GM10248 (cell line): Measurements from ENCODE around the gene CEP85L.

Experiments used
- CTCF ChIA-PET: fragments of 300-600 bp; sonication (Branson Sonifier 250); formaldehyde crosslinking; extraction: SDS; loops from one replicate; lab custom pipeline; 2021; ENCODE audit warnings: antibody characterized with exemption; lab: Yijun Ruan, JAX
- POLR2A ChIA-PET: fragments of 350-650 bp; sonication (Branson Sonifier 250); formaldehyde crosslinking; extraction: SDS; loops from one replicate; lab custom pipeline; 2020; ENCODE audit warnings: antibody characterized with exemption; lab: Yijun Ruan, JAX
- DNase-seq: peaks from one replicate; pipeline ENCODE4 v3.0.0; 2012; ENCODE audit errors: extremely low spot score
- TF ChIP-seq, protein P1 (sequence below): IDR thresholded peaks from 2 replicates; pipeline ENCODE4 v1.5.1; 2012; ENCODE audit warnings: mild to moderate bottlenecking, low read depth; ENCODE audit errors: extremely low read depth, missing control alignments, control extremely low read depth

CEP85L gene

DNA sequence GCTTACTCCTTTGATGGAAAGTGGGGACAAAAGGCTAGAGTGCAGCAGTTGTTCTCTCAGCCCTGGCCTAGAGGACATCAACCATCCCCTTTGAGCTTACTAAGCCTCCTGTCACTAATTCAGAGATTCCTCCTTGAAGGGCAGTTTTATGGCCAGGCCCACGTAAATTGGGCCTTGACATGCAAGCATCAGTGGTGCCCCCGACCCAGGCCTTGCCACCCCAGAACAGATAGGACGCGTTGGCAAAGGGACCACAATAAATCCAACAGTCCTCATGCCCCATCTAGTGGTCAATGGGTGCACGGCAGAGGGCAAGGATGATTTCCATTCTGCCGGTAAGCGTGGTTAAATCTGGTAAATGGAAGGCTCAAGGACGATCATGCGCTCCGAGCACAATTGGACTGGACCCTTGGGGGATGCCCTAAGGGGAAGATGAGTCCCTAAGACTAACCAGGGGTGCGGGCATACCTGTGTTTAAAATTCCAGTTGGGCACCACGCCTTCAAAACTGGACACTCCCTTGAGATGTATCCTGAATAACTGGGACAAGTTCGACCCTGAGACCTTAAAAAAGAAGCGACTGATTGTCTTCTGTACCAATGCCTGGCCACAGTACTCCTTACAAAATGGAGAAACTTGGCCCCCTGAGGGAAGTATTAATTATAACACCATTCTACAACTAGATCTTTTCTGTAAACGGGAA lies 32.6 kb downstream of the CEP85L start:
- POLR2A ChIA-PET, result no interaction called here
- TF ChIP-seq, protein P1, sequence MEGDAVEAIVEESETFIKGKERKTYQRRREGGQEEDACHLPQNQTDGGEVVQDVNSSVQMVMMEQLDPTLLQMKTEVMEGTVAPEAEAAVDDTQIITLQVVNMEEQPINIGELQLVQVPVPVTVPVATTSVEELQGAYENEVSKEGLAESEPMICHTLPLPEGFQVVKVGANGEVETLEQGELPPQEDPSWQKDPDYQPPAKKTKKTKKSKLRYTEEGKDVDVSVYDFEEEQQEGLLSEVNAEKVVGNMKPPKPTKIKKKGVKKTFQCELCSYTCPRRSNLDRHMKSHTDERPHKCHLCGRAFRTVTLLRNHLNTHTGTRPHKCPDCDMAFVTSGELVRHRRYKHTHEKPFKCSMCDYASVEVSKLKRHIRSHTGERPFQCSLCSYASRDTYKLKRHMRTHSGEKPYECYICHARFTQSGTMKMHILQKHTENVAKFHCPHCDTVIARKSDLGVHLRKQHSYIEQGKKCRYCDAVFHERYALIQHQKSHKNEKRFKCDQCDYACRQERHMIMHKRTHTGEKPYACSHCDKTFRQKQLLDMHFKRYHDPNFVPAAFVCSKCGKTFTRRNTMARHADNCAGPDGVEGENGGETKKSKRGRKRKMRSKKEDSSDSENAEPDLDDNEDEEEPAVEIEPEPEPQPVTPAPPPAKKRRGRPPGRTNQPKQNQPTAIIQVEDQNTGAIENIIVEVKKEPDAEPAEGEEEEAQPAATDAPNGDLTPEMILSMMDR, result peak; percentile 89
- DNase-seq, result peak; percentile 49
- CTCF ChIA-PET, result interaction anchor here (0.7 to 1.0 kb wide), 5 partner anchors 12 to 58 kb away, joined by 3 to 6 read pairs (median 4); no protein-coding TSS in a partner anchor

DNA sequence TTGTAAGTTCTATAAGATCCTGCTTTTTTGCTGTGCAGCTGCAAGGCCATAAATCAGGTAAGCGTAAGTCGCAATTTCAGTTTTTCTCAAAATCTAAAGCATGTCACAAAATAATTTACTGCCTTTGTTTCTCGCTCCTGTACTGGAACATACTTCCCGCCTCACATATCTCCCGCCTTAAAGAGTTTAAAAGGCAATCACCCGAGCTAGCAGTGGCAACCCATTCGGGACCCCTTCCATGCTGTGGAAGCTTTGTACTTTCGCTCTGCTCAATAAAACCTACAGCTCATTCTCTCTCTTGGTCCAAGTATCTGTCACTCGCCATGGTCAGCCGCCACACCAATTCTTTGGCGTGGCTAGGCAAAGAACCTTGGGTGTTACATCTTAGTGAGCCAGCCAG lies 34.0 kb downstream of the CEP85L start:
- ChIA-PET CTCF (interaction anchor here (0.8 to 1.3 kb wide), 8 partner anchors 9 to 332 kb away, joined by 3 to 11 read pairs (median 3); no protein-coding TSS in a partner anchor), POLR2A (no interaction called here)
- TF ChIP-seq, protein P1, result no peak
- DNase-seq, result no peak

DNA sequence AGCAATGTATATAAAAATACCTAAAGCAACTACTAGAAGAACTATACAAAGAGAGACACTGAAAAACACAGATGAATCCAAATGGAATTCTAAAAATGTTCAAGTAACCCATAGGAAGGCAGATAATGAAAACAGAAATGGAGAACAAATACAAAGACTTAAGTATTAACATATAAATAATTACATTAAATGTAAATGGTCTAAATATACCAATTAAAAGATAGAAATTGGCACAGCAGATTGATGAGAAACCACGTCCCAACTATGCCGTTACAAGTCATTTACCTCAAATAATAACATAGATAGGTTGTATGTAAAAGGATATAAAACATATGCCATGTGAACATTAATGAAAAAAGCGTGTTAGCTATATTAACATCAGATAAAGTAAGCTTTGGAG lies 40.1 kb downstream of the CEP85L start:
- DNase-seq, result no peak
- ChIA-PET CTCF (no interaction called here), POLR2A (no interaction called here)
- TF ChIP-seq, protein P1, result no peak

DNA sequence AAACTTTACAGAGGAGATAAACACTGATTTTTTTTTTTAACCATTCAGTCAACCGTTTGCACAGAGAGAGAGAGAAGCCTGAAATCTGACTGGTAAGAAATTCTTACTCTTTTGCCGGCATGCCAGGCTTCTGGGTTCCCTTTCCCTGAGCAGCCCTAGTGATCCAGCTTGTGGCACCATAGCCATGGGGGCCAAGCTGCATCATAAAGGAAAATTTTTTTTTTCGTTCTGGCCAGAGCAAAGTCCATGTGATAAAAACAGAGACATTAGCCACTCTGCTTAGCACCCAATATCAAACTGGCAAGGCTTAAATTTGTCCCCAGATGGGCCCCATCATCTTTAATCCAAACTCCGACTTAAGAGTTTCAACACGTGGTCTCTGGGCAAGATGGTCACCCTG lies 44.5 kb downstream of the CEP85L start:
- POLR2A ChIA-PET, result no interaction called here
- CTCF ChIA-PET, result interaction anchor here (0.8 to 1.8 kb wide), 9 partner anchors 9 to 290 kb away, joined by 3 to 6 read pairs (median 4); no protein-coding TSS in a partner anchor
- TF ChIP-seq, protein P1, result no peak
- no peak for DNase-seq

DNA sequence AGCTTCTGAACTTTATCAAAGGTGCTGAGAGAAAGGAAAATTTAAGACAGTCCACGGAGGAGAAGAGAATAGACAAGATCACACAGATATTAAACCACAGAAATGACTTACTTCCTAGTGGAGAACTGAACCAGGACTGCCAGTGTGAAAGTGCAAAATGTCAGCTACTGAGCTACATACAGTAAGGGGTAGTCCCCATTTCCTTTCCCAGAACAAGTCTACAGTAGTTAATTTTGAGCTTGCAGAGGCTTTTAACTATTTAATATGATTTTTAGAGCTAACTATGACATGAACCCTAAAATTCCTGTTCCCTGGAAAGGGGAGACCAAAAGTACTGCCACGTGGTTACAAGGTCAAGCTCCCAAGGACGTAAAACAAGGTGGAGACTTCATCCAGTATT lies 45.1 kb downstream of the CEP85L start:
- CTCF ChIA-PET, result interaction anchor here (0.8 to 1.8 kb wide), 9 partner anchors 9 to 291 kb away, joined by 3 to 6 read pairs (median 4); no protein-coding TSS in a partner anchor
- TF ChIP-seq, protein P1, result no peak
- POLR2A ChIA-PET, result no interaction called here
- DNase-seq, result peak; percentile 20

DNA sequence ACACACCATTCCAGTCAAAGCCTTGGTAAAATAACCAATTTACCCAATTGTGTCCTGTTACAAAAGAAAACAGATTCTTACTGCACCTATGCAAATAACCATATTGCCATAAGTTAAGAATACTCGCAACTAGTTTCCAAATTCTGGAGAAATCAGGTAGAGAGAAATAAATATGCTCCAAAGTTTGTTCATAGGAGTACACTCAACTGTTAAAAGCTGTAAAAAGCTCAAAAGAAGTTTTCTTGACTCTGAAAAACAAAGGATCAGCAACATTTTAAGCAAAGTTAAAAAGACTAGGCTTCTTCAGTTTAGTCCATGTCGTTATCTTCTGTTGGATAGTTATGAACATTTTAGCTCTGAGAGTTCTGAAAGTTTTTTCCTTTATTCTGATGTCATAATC lies 48.0 kb downstream of the CEP85L start:
- TF ChIP-seq, protein P1, result no peak
- no peak for DNase-seq
- ChIA-PET POLR2A (no interaction called here), CTCF (interaction anchor here (1.0 kb wide), 1 partner anchor 9 kb away, joined by 3 read pairs; no protein-coding TSS in a partner anchor)
